ENCODE data around the gene MSI1.

- TF ChIP-seq CTCF (IDR thresholded peaks at IDR 0.05; ENCODE audit: low read depth, low read length) (no peak), EZH2phosphoT487 (IDR thresholded peaks at IDR 0.05; ENCODE audit: low read depth) (no peak)
Measured at GRCh38 chr12:120397824-120398540, 29.0 kb upstream of the MSI1 start.
